HG03460 (cell line): ENCODE results near the gene FBXL17.
A peak's percentile ranks its signal among the peaks of the same experiment; 100 is the strongest.

Source experiments
- ATAC-seq: cut with Tn5 transposase; IDR thresholded peaks from one replicate; pipeline ENCODE4 v1.9.1; 2021; ENCODE audit not compliant: unreplicated experiment

Gene FBXL17

GRCh38 chr5:108016101-108016500 is 365.8 kb downstream of the FBXL17 start:
- no peak for ATAC-seq

GRCh38 chr5:108006791-108007190 is 375.1 kb downstream of the FBXL17 start:
- no peak for ATAC-seq

GRCh38 chr5:108003178-108003577 is 378.7 kb downstream of the FBXL17 start:
- ATAC-seq, result peak; percentile 97

GRCh38 chr5:108001222-108001621 is 380.7 kb downstream of the FBXL17 start:
- no peak for ATAC-seq

- ATAC-seq, result no peak
Observed at GRCh38 chr5:107997338-107997980, 384.4 kb downstream of the FBXL17 start.

GRCh38 chr5:107993341-107993740 is 388.6 kb downstream of the FBXL17 start:
- no peak for ATAC-seq

GRCh38 chr5:107990881-107991810 is 390.8 kb downstream of the FBXL17 start:
- ATAC-seq, result no peak

- ATAC-seq, result no peak
Observed at GRCh38 chr5:107985144-107985543, 396.8 kb downstream of the FBXL17 start.

GRCh38 chr5:107982703-107983425 is 399.0 kb downstream of the FBXL17 start:
- ATAC-seq, result no peak

- ATAC-seq, result no peak
Observed at GRCh38 chr5:107980923-107981692, 400.8 kb downstream of the FBXL17 start.

GRCh38 chr5:107979900-107980299 is 402.0 kb downstream of the FBXL17 start:
- no peak for ATAC-seq

- ATAC-seq, result no peak
Observed at GRCh38 chr5:107979291-107979690, 402.6 kb downstream of the FBXL17 start.

- no peak for ATAC-seq
Observed at GRCh38 chr5:107977550-107978071, 404.3 kb downstream of the FBXL17 start.

- no peak for ATAC-seq
Observed at GRCh38 chr5:107975568-107975967, 406.3 kb downstream of the FBXL17 start.

GRCh38 chr5:107971846-107972245 is 410.1 kb downstream of the FBXL17 start:
- no peak for ATAC-seq

- ATAC-seq, result no peak
Observed at GRCh38 chr5:107969847-107970246, 412.1 kb downstream of the FBXL17 start.

GRCh38 chr5:107968998-107969397 is 412.9 kb downstream of the FBXL17 start:
- no peak for ATAC-seq

- ATAC-seq, result no peak
Observed at GRCh38 chr5:107968406-107968843, 413.5 kb downstream of the FBXL17 start.

- ATAC-seq, result no peak
Observed at GRCh38 chr5:107966201-107966600, 415.7 kb downstream of the FBXL17 start.

- ATAC-seq, result no peak
Observed at GRCh38 chr5:107964722-107965121, 417.2 kb downstream of the FBXL17 start.
